SK-N-SH treated with all-trans-retinoic acid at 6 μM for 48 hours (cell line): ENCODE results near the gene ST8SIA2.

Experiments
- ATAC-seq: fragments of 200-7000 bp; cut with Tn5 transposase; 3 replicates; pipeline ENCODE4 v1.9.1; 2020; ENCODE audit warnings: mild to moderate bottlenecking, moderate library complexity
- ARNTL ChIP-seq: fragments of 450-650 bp; formaldehyde crosslinking; IDR thresholded peaks from 2 replicates; pipeline ENCODE4 v1.5.0; 2020; ENCODE audit warnings: low read depth, mild to moderate bottlenecking, moderate library complexity, borderline replicate concordance
- CREB5 ChIP-seq: fragments of 250-450 bp; sonication (Bioruptor Pico); IDR thresholded peaks from 2 replicates; pipeline ENCODE4 v1.5.1; 2020; ENCODE audit warnings: low read depth, mild to moderate bottlenecking, moderate library complexity
- CSDC2 ChIP-seq: fragments of 250-450 bp; sonication (Bioruptor Pico); IDR thresholded peaks from 2 replicates; pipeline ENCODE4 v1.5.0; 2020; ENCODE audit warnings: mild to moderate bottlenecking, moderate library complexity
- CSRNP3 ChIP-seq: fragments of 250-450 bp; sonication (Bioruptor Pico); IDR thresholded peaks from 2 replicates; pipeline ENCODE4 v1.5.1; 2021; ENCODE audit warnings: mild to moderate bottlenecking, moderate library complexity
- ESRRG ChIP-seq: fragments of 250-450 bp; sonication (Bioruptor Pico); IDR thresholded peaks from 2 replicates; pipeline ENCODE4 v1.6.1; 2021; ENCODE audit warnings: mild to moderate bottlenecking
- GLIS3 ChIP-seq: fragments of 250-450 bp; sonication (Bioruptor Pico); IDR thresholded peaks from 2 replicates; pipeline ENCODE4 v1.5.0; 2020; ENCODE audit warnings: mild to moderate bottlenecking, moderate library complexity
- ISL1 ChIP-seq: fragments of 250-450 bp; sonication (Bioruptor Pico); IDR thresholded peaks from 2 replicates; pipeline ENCODE4 v2.1.2; 2022; ENCODE audit warnings: mild to moderate bottlenecking, moderate library complexity
- OSR1 ChIP-seq: fragments of 250-450 bp; sonication (Bioruptor Pico); IDR thresholded peaks from 2 replicates; pipeline ENCODE4 v1.8.0; 2022; ENCODE audit warnings: moderate library complexity, mild to moderate bottlenecking, inconsistent platforms
- POU6F1 ChIP-seq: fragments of 250-450 bp; sonication (Bioruptor Pico); IDR thresholded peaks from 2 replicates; pipeline ENCODE4 v1.8.0; 2021; ENCODE audit warnings: low read depth, mild to moderate bottlenecking, moderate library complexity, borderline replicate concordance
- PPARA ChIP-seq: fragments of 250-450 bp; sonication (Bioruptor Pico); IDR thresholded peaks from 2 replicates; pipeline ENCODE4 v1.5.0; 2020; ENCODE audit warnings: mild to moderate bottlenecking, borderline replicate concordance
- RARB ChIP-seq: fragments of 250-450 bp; sonication (Bioruptor Pico); IDR thresholded peaks from 2 replicates; pipeline ENCODE4 v1.8.0; 2021; ENCODE audit warnings: mild to moderate bottlenecking, moderate library complexity
- SNAI2 ChIP-seq: fragments of 250-450 bp; sonication (Bioruptor Pico); IDR thresholded peaks from 2 replicates; pipeline ENCODE4 v1.5.0; 2020; ENCODE audit warnings: mild to moderate bottlenecking, moderate library complexity
- TCF4 ChIP-seq: fragments of 250-450 bp; sonication (Bioruptor Pico); IDR thresholded peaks from 2 replicates; pipeline ENCODE4 v1.8.0; 2021; ENCODE audit warnings: mild to moderate bottlenecking, moderate library complexity, borderline replicate concordance
- TOX ChIP-seq: fragments of 250-450 bp; sonication (Bioruptor Pico); IDR thresholded peaks from 2 replicates; pipeline ENCODE4 v1.8.0; 2021; ENCODE audit warnings: mild to moderate bottlenecking, moderate library complexity, borderline replicate concordance
- TSHZ2 ChIP-seq: fragments of 250-450 bp; sonication (Bioruptor Pico); IDR thresholded peaks from 2 replicates; pipeline ENCODE4 v1.5.0; 2020; ENCODE audit warnings: mild to moderate bottlenecking, moderate library complexity
- ZC3H10 ChIP-seq: fragments of 250-450 bp; sonication (Bioruptor Pico); IDR thresholded peaks from 2 replicates; pipeline ENCODE4 v1.5.1; 2021; ENCODE audit warnings: mild to moderate bottlenecking, moderate library complexity
- ZFP3 ChIP-seq: fragments of 250-450 bp; sonication (Bioruptor Pico); IDR thresholded peaks from 2 replicates; pipeline ENCODE4 v1.5.0; 2020; ENCODE audit warnings: mild to moderate bottlenecking, moderate library complexity
- ZNF565 ChIP-seq: fragments of 450-650 bp; formaldehyde crosslinking; conservative IDR thresholded peaks from 2 replicates; pipeline ENCODE4 v1.5.0; 2020; ENCODE audit warnings: low read depth, mild to moderate bottlenecking, moderate library complexity
- ZNF70 ChIP-seq: fragments of 450-650 bp; formaldehyde crosslinking; IDR thresholded peaks from 2 replicates; pipeline ENCODE4 v1.5.0; 2020; ENCODE audit warnings: mild to moderate bottlenecking, moderate library complexity
- ZNF8 ChIP-seq: fragments of 450-650 bp; formaldehyde crosslinking; IDR thresholded peaks from 2 replicates; pipeline ENCODE4 v1.5.0; 2020; ENCODE audit warnings: mild to moderate bottlenecking, moderate library complexity

Gene ST8SIA2

GRCh38 chr15:92394309-92395097, 822 bp downstream of the ST8SIA2 start (continued):
- TF ChIP-seq ZNF565: no peak
- TF ChIP-seq ISL1 (CRISPR knock-in tag): no peak
- TF ChIP-seq CREB5 (CRISPR knock-in tag): no peak
- no peak for TF ChIP-seq ESRRG (CRISPR knock-in tag)

- no peak for TF ChIP-seq ZNF8 (CRISPR knock-in tag)
- TF ChIP-seq ESRRG (CRISPR knock-in tag): no peak
- TF ChIP-seq GLIS3 (CRISPR knock-in tag): no peak
- no peak for TF ChIP-seq OSR1
- no peak for TF ChIP-seq POU6F1 (CRISPR knock-in tag)
- no peak for TF ChIP-seq TCF4
- TF ChIP-seq CSDC2 (CRISPR knock-in tag): no peak
- ATAC-seq: no peak
Measured at GRCh38 chr15:92395098-92395635, 1.5 kb downstream of the ST8SIA2 start.

GRCh38 chr15:92399271-92399950, 5.7 kb downstream of the ST8SIA2 start:
- TF ChIP-seq SNAI2 (CRISPR knock-in tag): no peak
- no peak for TF ChIP-seq ARNTL (CRISPR knock-in tag)
- TF ChIP-seq PPARA (CRISPR knock-in tag): no peak
- no peak for TF ChIP-seq OSR1
- no peak for TF ChIP-seq POU6F1 (CRISPR knock-in tag)
- TF ChIP-seq ZFP3: no peak
- TF ChIP-seq RARB (CRISPR knock-in tag): no peak
- no peak for TF ChIP-seq ZC3H10 (CRISPR knock-in tag)
- no peak for TF ChIP-seq ZNF565
- TF ChIP-seq CSDC2 (CRISPR knock-in tag): no peak
- no peak for TF ChIP-seq CSRNP3
- ATAC-seq: no peak

- no peak for ATAC-seq
- TF ChIP-seq POU6F1 (CRISPR knock-in tag): no peak
- no peak for TF ChIP-seq ISL1 (CRISPR knock-in tag)
- no peak for TF ChIP-seq CSDC2 (CRISPR knock-in tag)
- TF ChIP-seq TOX (CRISPR knock-in tag): no peak
- no peak for TF ChIP-seq GLIS3 (CRISPR knock-in tag)
- no peak for TF ChIP-seq TSHZ2 (CRISPR knock-in tag)
- no peak for TF ChIP-seq RARB (CRISPR knock-in tag)
- TF ChIP-seq CREB5 (CRISPR knock-in tag): no peak
- no peak for TF ChIP-seq ZC3H10 (CRISPR knock-in tag)
- TF ChIP-seq ZNF70 (CRISPR knock-in tag): no peak
Measured at GRCh38 chr15:92400573-92400972, 6.9 kb downstream of the ST8SIA2 start.
